Mucosa of rectum (tissue), 2 donors: ENCODE measurements around the gene AHRR.

Experiments used
- H3K27ac ChIP-seq, 2 donors: one replicate each; pipeline ENCODE4 v1.7.0; 2013; ENCODE audit warnings: inconsistent platforms in 2 of 2, low read depth in 2 of 2, low read length in 2 of 2
- H3K27me3 ChIP-seq, 2 donors: one replicate each; pipeline ENCODE4 v1.7.0; 2013; ENCODE audit warnings: low read length in 2 of 2; ENCODE audit not compliant: control insufficient read depth in 2 of 2, insufficient read depth in 2 of 2
- H3K36me3 ChIP-seq, 2 donors: one replicate each; pipeline ENCODE4 v1.7.0; 2013; ENCODE audit warnings: low read length in 2 of 2; ENCODE audit not compliant: control insufficient read depth in 2 of 2, insufficient read depth in 2 of 2
- H3K4me1 ChIP-seq, 2 donors: one replicate each; pipeline ENCODE4 v1.7.0; 2013; ENCODE audit warnings: low read length in 2 of 2, mild to moderate bottlenecking in 1 of 2; ENCODE audit not compliant: control insufficient read depth in 2 of 2, insufficient read depth in 2 of 2
- H3K4me3 ChIP-seq, 2 donors: one replicate each; pipeline ENCODE4 v1.7.0; 2013; ENCODE audit warnings: low read length in 2 of 2
- H3K9ac ChIP-seq, 2 donors: one replicate each; pipeline ENCODE4 v1.7.0; 2013; ENCODE audit warnings: low read length in 2 of 2, low read depth in 1 of 2, mild to moderate bottlenecking in 1 of 2
- H3K9me3 ChIP-seq, 2 donors: one replicate each; pipeline ENCODE4 v1.7.0; 2013; ENCODE audit warnings: low read length in 2 of 2; ENCODE audit not compliant: control insufficient read depth in 2 of 2
- donor health status: healthy.
- donor health status: Normal muscosa, but diverticular disease.

The AHRR gene

GRCh38 chr5:479566-480319 lies 158.2 kb downstream of the AHRR start:
- peaks cover 29 to 31% of the 10 kb centered on the region in 2 donors for H3K27me3 ChIP-seq
- no peak overlapping the region for H3K27ac ChIP-seq
- peaks cover 4 to 6% of the 10 kb centered on the region in 2 donors for H3K4me1 ChIP-seq
- no peaks in the 10 kb centered on the region for H3K36me3 ChIP-seq
- H3K9ac ChIP-seq = no peak overlapping the region
- H3K4me3 ChIP-seq = no peak overlapping the region
- H3K9me3 ChIP-seq = no peaks in the 10 kb centered on the region

- peaks cover 17 to 19% of the 10 kb centered on the region in 2 donors for H3K27me3 ChIP-seq
- no peaks in the 10 kb centered on the region for H3K36me3 ChIP-seq
- no peaks in the 10 kb centered on the region for H3K9me3 ChIP-seq
- no peak overlapping the region for H3K9ac ChIP-seq
- no peak overlapping the region for H3K27ac ChIP-seq
- H3K4me1 ChIP-seq = no peaks in the 10 kb centered on the region
- no peak overlapping the region for H3K4me3 ChIP-seq
These were observed 159.8 kb downstream of the AHRR start for GRCh38 chr5:481347-481746.

- H3K27me3 ChIP-seq = peaks cover 12 to 17% of the 10 kb centered on the region in 2 donors
- no peak overlapping the region for H3K27ac ChIP-seq
- no peak overlapping the region for H3K9ac ChIP-seq
- no peak overlapping the region for H3K4me3 ChIP-seq
- H3K9me3 ChIP-seq = no peaks in the 10 kb centered on the region
- no peaks in the 10 kb centered on the region for H3K4me1 ChIP-seq
- no peaks in the 10 kb centered on the region for H3K36me3 ChIP-seq
These were observed 160.5 kb downstream of the AHRR start for GRCh38 chr5:482021-482420.

DNA sequence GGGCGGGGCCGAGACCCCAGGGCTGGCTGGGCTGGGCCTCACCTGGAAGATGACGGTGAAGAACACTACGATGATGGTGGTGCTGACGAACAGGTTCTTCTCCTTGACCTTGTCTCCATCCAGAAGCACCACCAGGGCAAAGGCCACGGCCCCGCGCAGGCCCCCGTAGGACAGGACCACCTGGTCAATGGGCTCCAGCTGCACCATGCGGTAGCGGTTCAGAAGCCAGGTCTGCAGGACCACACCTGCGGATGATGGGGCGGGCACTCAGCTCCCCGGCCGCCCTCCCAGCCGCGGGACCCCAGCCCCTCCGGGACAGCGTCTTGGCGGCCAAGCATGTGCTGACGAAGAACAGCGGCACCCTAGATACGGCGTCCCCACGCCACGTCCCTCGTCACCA lies 161.0 kb downstream of the AHRR start:
- Histone ChIP-seq H3K27ac (no peak overlapping the region), H3K9me3 (no peaks in the 10 kb centered on the region), H3K9ac (no peak overlapping the region), H3K4me3 (no peak overlapping the region), H3K4me1 (no peaks in the 10 kb centered on the region), H3K36me3 (no peaks in the 10 kb centered on the region), H3K27me3 (peaks cover 10 to 17% of the 10 kb centered on the region in 2 donors)

GRCh38 chr5:483011-483410 lies 161.5 kb downstream of the AHRR start:
- no peak overlapping the region for H3K9ac ChIP-seq
- no peaks in the 10 kb centered on the region for H3K9me3 ChIP-seq
- H3K4me1 ChIP-seq = no peaks in the 10 kb centered on the region
- no peak overlapping the region for H3K4me3 ChIP-seq
- H3K27ac ChIP-seq = no peak overlapping the region
- no peaks in the 10 kb centered on the region for H3K36me3 ChIP-seq
- H3K27me3 ChIP-seq = peaks cover 6 to 13% of the 10 kb centered on the region in 2 donors

DNA sequence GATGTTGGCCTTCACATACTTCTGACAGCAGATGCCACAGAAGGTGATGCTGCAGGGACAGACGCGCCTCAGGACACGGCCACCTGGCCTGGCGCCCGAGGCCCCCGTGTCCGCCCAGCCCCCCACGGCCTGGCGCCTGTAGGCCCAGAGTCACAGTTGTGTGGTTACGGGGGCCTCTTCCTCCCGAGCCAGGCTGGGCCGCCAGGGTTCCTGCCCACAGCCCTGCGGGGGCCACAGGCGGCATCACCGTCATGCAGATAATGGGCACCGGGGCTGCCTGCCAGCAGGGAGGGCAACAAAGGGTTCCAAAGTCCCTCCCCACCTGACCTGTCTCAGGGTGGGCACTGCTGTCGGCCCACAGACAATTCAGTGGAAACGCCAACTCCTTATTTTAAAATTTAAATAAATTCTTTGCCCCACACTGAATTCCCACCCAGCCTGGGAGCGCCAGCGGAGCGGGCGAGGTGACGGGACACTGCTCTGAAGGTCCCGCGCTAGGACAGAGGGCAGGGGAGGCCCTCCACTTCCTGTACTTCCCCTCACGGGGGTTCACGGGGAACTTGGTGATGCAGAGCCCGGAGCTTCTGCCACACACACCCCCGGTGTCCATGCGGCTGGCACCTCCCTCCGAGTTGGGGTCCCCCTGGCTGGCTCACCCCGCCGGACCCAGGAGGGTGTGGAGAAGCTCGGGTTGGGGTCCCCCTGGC lies 162.1 kb downstream of the AHRR start:
- no peak overlapping the region for H3K9ac ChIP-seq
- H3K36me3 ChIP-seq = no peaks in the 10 kb centered on the region
- no peak overlapping the region for H3K4me3 ChIP-seq
- no peaks in the 10 kb centered on the region for H3K4me1 ChIP-seq
- H3K27me3 ChIP-seq = peaks cover 6 to 7% of the 10 kb centered on the region in 2 donors
- H3K27ac ChIP-seq = no peak overlapping the region
- no peaks in the 10 kb centered on the region for H3K9me3 ChIP-seq

- no peaks in the 10 kb centered on the region for H3K4me1 ChIP-seq
- H3K4me3 ChIP-seq = no peak overlapping the region
- no peak overlapping the region for H3K27ac ChIP-seq
- H3K27me3 ChIP-seq = peaks cover 5 to 6% of the 10 kb centered on the region in 2 donors
- no peaks in the 10 kb centered on the region for H3K9me3 ChIP-seq
- no peaks in the 10 kb centered on the region for H3K36me3 ChIP-seq
- H3K9ac ChIP-seq = no peak overlapping the region
These were observed 163.0 kb downstream of the AHRR start for GRCh38 chr5:484556-484955.

- Histone ChIP-seq H3K27ac (no peak overlapping the region), H3K27me3 (peaks cover 2 to 3% of the 10 kb centered on the region in 2 donors)
These were observed 163.8 kb downstream of the AHRR start for GRCh38 chr5:485113-485945.

GRCh38 chr5:485946-486491 lies 164.5 kb downstream of the AHRR start:
- Histone ChIP-seq H3K9me3 (no peaks in the 10 kb centered on the region), H3K9ac (no peak overlapping the region), H3K36me3 (no peaks in the 10 kb centered on the region), H3K27ac (no peak overlapping the region), H3K4me1 (no peaks in the 10 kb centered on the region), H3K27me3 (peaks cover 0 to 3% of the 10 kb centered on the region in 2 donors), H3K4me3 (no peak overlapping the region)

More at GRCh38 chr5:485113-485945, 163.8 kb downstream of the AHRR start:
- no peaks in the 10 kb centered on the region for H3K9me3 ChIP-seq
- H3K4me3 ChIP-seq = no peak overlapping the region
- no peaks in the 10 kb centered on the region for H3K36me3 ChIP-seq
- H3K4me1 ChIP-seq = no peaks in the 10 kb centered on the region
- no peak overlapping the region for H3K9ac ChIP-seq
